G401 (cell line): ENCODE data around the gene ADIRF. TPM values are rescaled to one million over a fixed set of nuclear protein-coding genes. Genes with fewer than 3 reads are reported as not detected.
"Not testable (repeated sequence)": the region's sequence is repeated elsewhere in the genome, so short reads cannot be mapped to it uniquely, and the experiment has no call there.

Source experiments
- DNase-seq: peaks from one replicate; pipeline ENCODE4 v3.0.0-alpha.2; 2015; ENCODE audit warnings: low spot score
- in situ Hi-C: cut with HindIII; loops from 2 replicates; pipeline ENCODE4 v1.10.0; 2016; ENCODE audit warnings: low sequenced_read_pairs, mixed read lengths
- total RNA-seq: library from RNA; depleted of rRNA; stranded (reverse); fragments of >200 nt; shearing (Covaris generic); gene quantifications from 2 replicates; pipeline ENCODE4 v1.2.3, GENCODE V29; 2014; rRNA removed

The ADIRF gene
- not detected in 2 replicates for total RNA-seq

GRCh38 chr10:86968271-86968993 is at the start of gene ADIRF:
TSS of gene ADIRF (plus strand) at chr10:86968482. CDS start at chr10:86968545, 63 bp downstream.
- in situ Hi-C loops: no loop called here
- DNase-seq: no peak

- DNase-seq: no peak
- in situ Hi-C loops: no loop called here
Observed at GRCh38 chr10:86922553-86922961, 45.7 kb upstream of the ADIRF start.

DNA sequence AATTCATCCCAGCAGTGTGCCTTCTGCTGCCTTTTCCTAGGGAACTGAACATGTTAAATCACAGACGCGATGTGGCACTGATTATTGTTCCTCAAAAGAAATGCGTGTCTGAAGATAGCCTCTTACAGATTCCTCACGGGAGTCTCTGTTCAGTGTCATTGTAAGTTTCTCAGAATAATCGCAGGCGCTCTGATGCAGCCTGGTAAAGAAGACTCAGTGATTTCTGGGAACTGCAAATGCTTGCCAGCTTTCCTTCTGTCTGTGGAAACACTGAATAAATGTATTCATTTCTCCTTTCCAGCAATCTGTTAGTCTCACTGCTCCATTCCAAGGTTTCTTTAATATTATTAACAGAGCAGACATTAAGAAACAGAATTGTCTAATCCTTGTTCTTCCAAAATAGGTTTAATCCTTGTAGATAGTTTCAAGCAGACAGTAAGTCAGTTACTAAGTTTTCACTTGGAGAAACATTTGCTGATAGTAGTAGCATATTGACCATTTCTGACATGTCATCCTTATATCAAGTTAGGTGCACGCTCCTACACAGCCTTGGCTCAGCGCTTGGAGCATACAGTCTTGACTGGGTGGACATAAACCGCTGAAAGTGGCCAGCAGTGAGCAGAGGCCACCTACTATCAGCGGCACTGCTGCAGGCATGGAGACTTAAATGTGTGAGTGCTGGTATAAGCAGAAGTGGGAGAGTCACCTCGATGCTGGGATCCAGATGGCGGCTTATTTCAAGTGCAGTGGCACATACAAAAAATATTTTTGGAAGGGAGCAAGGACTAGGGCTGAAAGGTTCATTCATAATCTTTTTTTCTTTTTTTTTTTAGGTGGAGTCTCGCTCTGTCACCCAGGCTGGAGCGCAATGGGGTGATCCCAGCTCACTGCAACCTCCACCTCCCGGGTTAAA is 38.6 kb upstream of the ADIRF start:
- DNase-seq: no peak
- in situ Hi-C loops: no loop called here

GRCh38 chr10:86931872-86932271 is 36.4 kb upstream of the ADIRF start:
- no peak for DNase-seq
- in situ Hi-C loops: no loop called here

DNA sequence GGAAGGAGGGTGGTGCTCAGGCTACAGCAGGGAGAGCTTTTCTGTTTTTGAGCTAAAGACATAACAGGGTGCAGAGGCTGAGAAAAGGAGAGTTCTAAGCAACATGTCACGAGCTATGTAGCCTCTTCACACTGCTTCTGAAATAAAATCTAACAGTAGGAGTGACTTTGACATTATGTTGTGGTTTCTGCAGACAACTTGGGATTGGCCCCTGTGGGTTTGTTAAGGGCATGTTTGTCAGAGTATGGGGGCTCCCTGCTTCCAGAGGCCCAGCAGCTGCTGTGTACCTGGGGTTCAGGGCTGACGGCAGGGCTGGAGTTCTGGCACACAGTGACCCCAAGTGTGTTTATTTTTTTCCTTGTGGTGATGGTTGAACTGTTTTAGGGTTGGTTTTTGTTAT is 35.6 kb upstream of the ADIRF start:
- in situ Hi-C loops: no loop called here
- DNase-seq: no peak

DNA sequence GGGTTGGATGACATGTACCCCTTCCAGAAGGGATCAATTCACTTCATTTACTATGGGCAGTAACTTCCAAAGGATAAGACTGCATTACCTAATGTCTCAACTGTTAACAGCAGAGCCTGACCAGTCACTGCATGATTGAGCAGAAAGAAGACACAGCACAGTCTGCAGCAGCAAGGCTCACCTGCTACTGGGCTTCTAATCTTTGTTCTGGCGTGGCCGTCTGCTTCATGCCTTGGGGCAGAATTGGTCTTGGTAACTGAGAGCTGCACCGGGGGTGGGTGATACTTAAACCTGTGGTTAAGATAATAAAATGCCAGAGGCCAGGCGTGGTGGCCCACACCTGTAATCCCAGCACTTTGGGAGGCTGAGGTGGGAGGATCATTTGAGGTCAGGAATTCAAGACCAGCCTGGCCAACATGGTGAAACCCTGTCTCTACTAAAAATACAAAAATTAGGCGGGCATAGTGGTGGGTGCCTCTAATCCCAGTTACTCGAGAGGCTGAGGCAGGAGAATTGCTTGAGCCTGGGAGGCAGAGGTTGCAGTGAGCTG is 34.0 kb upstream of the ADIRF start:
- in situ Hi-C loops, DNase-seq: not testable (repeated sequence)

GRCh38 chr10:86936661-86937501 is 31.4 kb upstream of the ADIRF start:
- DNase-seq: no peak
- in situ Hi-C loops: no loop called here

GRCh38 chr10:86937502-86938154 is 30.7 kb upstream of the ADIRF start:
- in situ Hi-C loops: no loop called here
- no peak for DNase-seq

GRCh38 chr10:86938260-86938659 is 30.0 kb upstream of the ADIRF start:
- DNase-seq: no peak
- in situ Hi-C loops: no loop called here

DNA sequence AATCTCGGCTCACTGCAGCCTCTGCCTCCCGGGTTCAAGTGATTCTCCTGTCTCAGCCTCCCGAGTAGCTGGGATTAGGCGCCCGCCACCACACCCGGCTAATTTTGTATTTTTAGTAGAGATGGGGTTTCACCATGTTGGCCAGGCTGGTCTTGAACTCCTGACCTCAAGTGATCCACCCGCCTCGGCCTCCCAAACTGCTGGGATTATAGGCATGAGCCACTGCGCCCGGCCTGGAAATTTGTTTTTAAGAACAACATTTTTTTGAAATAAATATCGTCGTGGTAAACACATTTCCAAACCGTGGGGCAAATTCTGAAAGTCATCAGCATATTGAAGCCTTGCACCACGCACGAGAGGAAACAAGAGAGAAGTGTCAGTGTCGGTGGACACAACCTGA is 28.2 kb upstream of the ADIRF start:
- DNase-seq, in situ Hi-C loops: not testable (repeated sequence)

DNA sequence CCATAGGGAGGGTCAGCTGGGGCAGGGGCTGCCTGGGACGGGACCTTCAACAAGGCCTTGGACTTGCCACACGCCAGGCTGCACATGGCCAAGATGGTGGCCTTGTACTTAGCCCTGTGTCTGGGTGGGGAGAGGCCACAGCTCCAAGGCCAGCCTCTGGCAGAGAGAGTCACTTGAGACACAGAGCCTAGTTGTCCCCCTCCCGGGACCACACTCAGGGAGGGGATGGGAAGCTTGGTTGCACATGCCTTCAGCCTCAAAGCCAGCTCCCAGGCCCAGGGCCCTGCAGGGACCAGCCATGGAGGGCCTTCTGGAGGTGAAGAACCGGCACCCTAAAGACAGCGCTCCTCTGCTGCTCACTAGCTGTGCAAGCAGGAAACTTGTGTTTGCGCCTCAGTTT is 27.6 kb upstream of the ADIRF start:
- in situ Hi-C loops: no loop called here
- DNase-seq: no peak

- DNase-seq: no peak
- in situ Hi-C loops: no loop called here
Observed at GRCh38 chr10:86941426-86941825, 26.9 kb upstream of the ADIRF start.

DNA sequence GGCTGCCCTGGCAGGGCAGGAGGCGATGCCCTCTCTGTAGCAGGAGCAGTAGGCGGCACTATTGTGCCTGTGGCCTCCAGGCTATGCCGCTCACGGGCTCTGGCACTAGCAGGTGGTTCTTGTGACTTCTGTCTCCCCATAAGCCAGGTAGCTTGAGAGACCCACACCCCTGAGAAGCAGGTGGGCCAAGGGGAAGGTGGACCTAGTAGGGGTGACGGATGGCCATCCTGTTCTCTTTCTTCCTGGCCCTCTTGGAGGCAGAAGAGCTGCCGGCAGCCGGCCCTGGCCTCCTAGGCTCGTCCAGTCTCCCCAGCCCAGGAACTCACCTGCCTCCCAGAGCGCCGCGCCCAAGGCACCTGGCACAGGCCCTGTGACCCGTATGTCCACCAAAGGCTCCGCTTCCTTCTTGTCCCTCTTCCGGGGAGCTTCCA is 26.3 kb upstream of the ADIRF start:
- in situ Hi-C loops: no loop called here
- DNase-seq: no peak

GRCh38 chr10:86942441-86943315 is 25.6 kb upstream of the ADIRF start:
- in situ Hi-C loops: no loop called here
- DNase-seq: no peak

- in situ Hi-C loops: no loop called here
- no peak for DNase-seq
Observed at GRCh38 chr10:86943316-86944030, 24.8 kb upstream of the ADIRF start.

- in situ Hi-C loops: no loop called here
- DNase-seq: no peak
Observed at GRCh38 chr10:86944031-86944419, 24.3 kb upstream of the ADIRF start.

DNA sequence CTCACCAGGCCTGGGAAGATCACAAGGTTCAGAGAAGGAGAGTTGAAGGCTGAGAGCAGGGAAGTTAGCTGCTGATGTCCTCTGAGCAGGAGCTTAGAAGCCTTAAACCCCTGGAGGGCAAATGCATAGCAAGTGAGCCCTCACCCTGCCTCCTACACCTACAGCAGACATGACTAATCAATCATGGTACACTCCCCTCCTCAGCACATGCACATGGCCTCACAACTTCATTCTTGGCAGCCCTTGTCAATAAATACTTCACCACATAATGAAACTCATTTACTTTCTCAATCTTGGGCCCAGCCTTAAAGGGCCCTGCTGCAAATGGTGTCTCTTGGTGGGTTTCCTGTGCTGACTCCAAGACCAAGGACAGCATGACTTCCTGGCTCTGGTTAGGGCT is 23.8 kb upstream of the ADIRF start:
- in situ Hi-C loops: no loop called here

More for the DNA sequence above, 23.8 kb upstream of the ADIRF start:
- DNase-seq: no peak
